ENCODE data around the gene TICAM2. TPM values are rescaled to one million over a fixed set of nuclear protein-coding genes. Genes with fewer than 3 reads are reported as not detected.

Gene TICAM2
- total and polyA plus RNA-seq, 2 of the 8 experiments (the other 6 are each of a cell fraction or from before 2014, with no cell fraction given) = 0.02 TPM; not detected in 1

DNA sequence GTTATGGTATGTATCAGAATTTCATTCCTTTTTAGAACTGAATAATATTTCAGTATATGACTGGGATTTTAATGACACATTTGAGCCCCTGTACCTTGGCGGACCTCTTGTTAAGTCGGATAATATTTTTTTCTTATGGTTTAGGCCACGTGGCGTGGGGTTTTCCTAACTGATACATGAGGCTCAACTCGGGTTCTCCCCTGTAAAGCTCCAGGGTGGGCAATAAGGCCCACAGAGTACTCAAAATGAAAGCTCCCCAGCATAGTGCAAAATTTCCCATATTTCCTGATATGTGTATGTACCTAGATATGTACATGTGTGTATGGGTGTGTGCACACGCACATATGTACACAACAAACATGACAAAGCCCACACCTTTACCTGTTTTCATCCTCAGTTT, 24.5 kb downstream of the TICAM2 start:
- Histone ChIP-seq H3K27ac (ENCODE audit: low read depth, low read length) (no peak overlapping the region), H3K4me1 (replicated peaks in 1 of 4; ENCODE audit: control insufficient read depth in 3 of 4, insufficient read depth in 4 of 4, low read length in 3 of 4) (no peaks in the 10 kb centered on the region), H3K18ac (ENCODE audit: extremely low read depth, low read length) (no peak overlapping the region), H2AFZ (ENCODE audit: low read length) (no peak overlapping the region), H2BK15ac (ENCODE audit: low read length) (no peak overlapping the region), H2BK20ac (ENCODE audit: low read length) (no peak overlapping the region), H4K8ac (ENCODE audit: extremely low read depth, insufficient read depth, low read length) (no peak overlapping the region), H4K20me1 (replicated peaks in 1 of 2; ENCODE audit: control insufficient read depth in 1 of 2, insufficient read depth in 2 of 2, low read length in 2 of 2) (no peaks in the 10 kb centered on the region), H3K14ac (ENCODE audit: insufficient read length) (no peak overlapping the region), H3K27me3 (replicated peaks in 1 of 4; ENCODE audit: control insufficient read depth in 3 of 4, extremely low read depth in 1 of 4, insufficient read depth in 3 of 4, low read length in 3 of 4) (no peaks in the 10 kb centered on the region), H3K4me3 (ENCODE audit: extremely low read depth in 1 of 4, insufficient read depth in 2 of 4, low read depth in 3 of 4, low read length in 4 of 4) (no peak overlapping the region), H3K23ac (ENCODE audit: insufficient read length) (no peak overlapping the region), H3K36me3 (ENCODE audit: control insufficient read depth in 2 of 4, insufficient read depth in 4 of 4, low read length in 3 of 4) (no peaks in the 10 kb centered on the region), H3K9me3 (ENCODE audit: insufficient read depth in 2 of 2, low read depth in 1 of 2, low read length in 1 of 2) (no peaks in the 10 kb centered on the region), H2BK120ac (replicated peaks; ENCODE audit: low read depth, low read length) (no peak overlapping the region), H3K79me1 (ENCODE audit: low read depth, low read length) (no peaks in the 10 kb centered on the region), H4K5ac (ENCODE audit: insufficient read length, low read depth, low read length) (no peak overlapping the region), H4K91ac (replicated peaks; ENCODE audit: insufficient read length, low read length) (no peak overlapping the region), H2AK5ac (ENCODE audit: low read depth, low read length) (no peak overlapping the region), H3K9ac (replicated peaks in 1 of 4; ENCODE audit: extremely low read depth in 1 of 4, low read depth in 3 of 4, low read length in 3 of 4) (no peak overlapping the region), H2BK12ac (ENCODE audit: low read depth, low read length) (no peak overlapping the region), H2BK5ac (ENCODE audit: low read depth, low read length) (no peak overlapping the region), H3K4ac (replicated peaks; ENCODE audit: insufficient read length, low read depth, low read length) (no peak overlapping the region), H3K23me2 (ENCODE audit: low read depth, low read length) (no peaks in the 10 kb centered on the region), H3K56ac (replicated peaks; ENCODE audit: insufficient read length, low read depth, low read length) (no peak overlapping the region), H3K79me2 (ENCODE audit: control insufficient read depth in 1 of 2, insufficient read depth in 2 of 2, low read length in 2 of 2) (no peaks in the 10 kb centered on the region), H3K4me2 (ENCODE audit: insufficient read depth in 1 of 2, low read depth in 2 of 2, low read length in 2 of 2) (no peak overlapping the region)
- ChIA-PET POLR2A (ENCODE audit: partially characterized antibody) (no interaction called here), CTCF (ENCODE audit: partially characterized antibody) (interaction anchor here (0.7 to 9.4 kb wide), 6 partner anchors 10 to 268 kb away, joined by 3 to 138 read pairs (median 4); no protein-coding TSS in a partner anchor)
- TF ChIP-seq ZNF274 (IDR thresholded peaks at IDR 0.05; ENCODE audit: borderline replicate concordance, extremely low read depth, low read length) (no peak), RBBP5 (IDR thresholded peaks at IDR 0.05; ENCODE audit: borderline replicate concordance, low read depth, low read length) (no peak), SP2 (IDR thresholded peaks at IDR 0.05; ENCODE audit: low read length) (no peak), CTBP2 (IDR thresholded peaks at IDR 0.05; ENCODE audit: borderline replicate concordance, insufficient read depth, insufficient read length, low read length) (no peak), SUZ12 (IDR thresholded peaks at IDR 0.05; ENCODE audit: low read length) (no peak), EGR1 (IDR thresholded peaks at IDR 0.05; ENCODE audit: borderline replicate concordance, low read depth, low read length) (no peak), KDM1A (IDR thresholded peaks at IDR 0.05; ENCODE audit: borderline replicate concordance, low read length) (no peak), RFX5 (IDR thresholded peaks at IDR 0.05; ENCODE audit: borderline replicate concordance, low read depth, low read length) (no peak), SIN3A (conservative IDR thresholded peaks at IDR 0.05 in 1 of 2, IDR thresholded peaks at IDR 0.05 in 1 of 2; ENCODE audit: low read depth in 1 of 2, low read length in 2 of 2) (no peak), TAF7 (optimal IDR thresholded peaks at IDR 0.05; ENCODE audit: borderline replicate concordance, low read depth, low read length) (no peak), CBX5 (IDR thresholded peaks at IDR 0.05; ENCODE audit: low read depth, low read length) (no peak)
- WGBS, 2 experiments (ENCODE audit: extremely low coverage in 1 of 2, insufficient coverage in 1 of 2, insufficient read length in 1 of 2, insufficient replicate concordance in 2 of 2, low coverage in 1 of 2, low lambda C conversion rate in 2 of 2, missing lambda C conversion rate in 1 of 2) = 88% methylated on average over 6 of the region's 6 CpGs; no CpG with 5 or more reads in 1 of the 2 experiments
- no peak for DNase-seq (ENCODE audit: low read depth in 1 of 2, low spot score in 2 of 2)
- no peak for FAIRE-seq

All from H1 (cell line).